H1 (cell line): Measurements from ENCODE around the gene TTC22. TPM values are rescaled to one million over a fixed set of nuclear protein-coding genes. Genes with fewer than 3 reads are reported as not detected.

ENCODE experiments used
- CTCF ChIA-PET: fragments of 300-600 bp; sonication (Branson Sonifier 250); formaldehyde crosslinking; loops from one replicate; lab custom pipeline; 2021; ENCODE audit not compliant: partially characterized antibody; lab: Charles Lee
- POLR2A ChIA-PET: fragments of 300-600 bp; sonication (Branson Sonifier 250); formaldehyde crosslinking; loops from one replicate; lab custom pipeline; 2021; ENCODE audit warnings: inconsistent platforms; ENCODE audit not compliant: partially characterized antibody; lab: Charles Lee
- DNase-seq, 2 experiments: peaks; one replicate each; pipeline versions ENCODE4 v3.0.0 to v3.0.0-alpha.2; 2010 to 2022; ENCODE audit warnings: low spot score in 2 of 2, low read depth in 1 of 2, mixed read lengths in 1 of 2
- FAIRE-seq: peaks from 2 replicates; lab custom pipeline; 2011; peaks lifted over from hg19 to GRCh38; lab: Jason Lieb, UNC
- H2AFZ ChIP-seq: 2 replicates; pipeline ENCODE4 v1.8.1; 2012; ENCODE audit warnings: low read length, inconsistent platforms
- H2AK5ac ChIP-seq: 2 replicates; pipeline ENCODE4 v1.6.1; 2013; ENCODE audit warnings: low read depth, low read length
- H2BK120ac ChIP-seq: replicated peaks from 2 replicates; pipeline ENCODE3; 2013; ENCODE audit warnings: low read depth, low read length, inconsistent platforms
- H2BK12ac ChIP-seq: 2 replicates; pipeline ENCODE4 v1.6.1; 2013; ENCODE audit warnings: low read depth, low read length
- H2BK15ac ChIP-seq: 2 replicates; pipeline ENCODE4 v1.6.1; 2013; ENCODE audit warnings: low read length
- H2BK20ac ChIP-seq: 2 replicates; pipeline ENCODE4 v1.6.1; 2013; ENCODE audit warnings: low read length
- H2BK5ac ChIP-seq: 2 replicates; pipeline ENCODE4 v1.6.1; 2013; ENCODE audit warnings: low read depth, low read length
- H3K14ac ChIP-seq: 2 replicates; pipeline ENCODE4 v1.6.1; 2013; ENCODE audit warnings: inconsistent platforms; ENCODE audit not compliant: insufficient read length
- H3K18ac ChIP-seq: 2 replicates; pipeline ENCODE4 v1.6.1; 2013; ENCODE audit warnings: low read length; ENCODE audit errors: extremely low read depth
- H3K23ac ChIP-seq: 2 replicates; pipeline ENCODE4 v1.6.1; 2013; ENCODE audit warnings: inconsistent platforms; ENCODE audit not compliant: insufficient read length
- H3K23me2 ChIP-seq: 2 replicates; pipeline ENCODE4 v1.6.1; 2013; ENCODE audit warnings: low read depth, low read length
- H3K27ac ChIP-seq: 2 replicates; pipeline ENCODE4 v1.6.1; 2011; ENCODE audit warnings: low read depth, low read length, inconsistent platforms
- H3K27me3 ChIP-seq, 4 experiments: replicated peaks in 1 of 4; 1 replicate in 1 of 4; 2 replicates in 3 of 4; pipeline versions ENCODE4 v1.6.1 to v1.8.1; 2011 to 2013; ENCODE audit warnings: low read length in 3 of 4, mild to moderate bottlenecking in 3 of 4, inconsistent platforms in 2 of 4, mixed read lengths in 2 of 4, moderate library complexity in 1 of 4; ENCODE audit not compliant: control insufficient read depth in 3 of 4, insufficient read depth in 3 of 4; ENCODE audit errors: extremely low read depth in 1 of 4
- H3K36me3 ChIP-seq, 4 experiments: 2 replicates each; pipeline versions ENCODE4 v1.6.1 to v1.8.1; 2011 to 2013; ENCODE audit warnings: mild to moderate bottlenecking in 4 of 4, low read length in 3 of 4, moderate library complexity in 2 of 4, control low read depth in 1 of 4, inconsistent platforms in 1 of 4; ENCODE audit not compliant: insufficient read depth in 4 of 4, control insufficient read depth in 2 of 4
- H3K4ac ChIP-seq: replicated peaks from 2 replicates; pipeline ENCODE3; 2013; ENCODE audit warnings: low read length, low read depth, mixed read lengths, inconsistent platforms; ENCODE audit not compliant: insufficient read length
- H3K4me1 ChIP-seq, 4 experiments: replicated peaks in 1 of 4; 1 replicate in 1 of 4; 2 replicates in 3 of 4; pipeline versions ENCODE4 v1.6.1 to v1.8.1; 2011 to 2013; ENCODE audit warnings: low read length in 3 of 4, inconsistent platforms in 2 of 4, mixed read lengths in 1 of 4; ENCODE audit not compliant: insufficient read depth in 4 of 4, control insufficient read depth in 3 of 4
- H3K4me2 ChIP-seq, 2 experiments: 2 replicates each; pipeline versions ENCODE4 v1.6.1 to v1.8.1; 2011 to 2013; ENCODE audit warnings: low read depth in 2 of 2, low read length in 2 of 2, control low read depth in 1 of 2, inconsistent platforms in 1 of 2, mild to moderate bottlenecking in 1 of 2; ENCODE audit not compliant: insufficient read depth in 1 of 2
- H3K4me3 ChIP-seq, 4 experiments: fragments of 200-600, 300-600 bp in 1 of 4; sonication (generic), shearing (Covaris generic), sonication (Bioruptor Twin) in 1 of 4; 2 replicates each; pipeline versions ENCODE4 v1.5.1 to v1.8.1; 2011 to 2016; ENCODE audit warnings: low read length in 4 of 4, low read depth in 3 of 4, control low read depth in 2 of 4, inconsistent platforms in 2 of 4, mild to moderate bottlenecking in 2 of 4, mixed read lengths in 1 of 4, moderate library complexity in 1 of 4; ENCODE audit not compliant: insufficient read depth in 2 of 4; ENCODE audit errors: extremely low read depth in 1 of 4
- H3K56ac ChIP-seq: replicated peaks from 2 replicates; pipeline ENCODE3; 2013; ENCODE audit warnings: low read depth, mild to moderate bottlenecking, mixed read lengths, low read length, inconsistent platforms; ENCODE audit not compliant: insufficient read length
- H3K79me1 ChIP-seq: 2 replicates; pipeline ENCODE4 v1.6.1; 2013; ENCODE audit warnings: low read depth, low read length, control low read depth
- H3K79me2 ChIP-seq, 2 experiments: 2 replicates each; pipeline versions ENCODE4 v1.6.1 to v1.8.1; 2012 to 2013; ENCODE audit warnings: low read length in 2 of 2, mild to moderate bottlenecking in 2 of 2, inconsistent platforms in 1 of 2; ENCODE audit not compliant: insufficient read depth in 2 of 2, control insufficient read depth in 1 of 2
- H3K9ac ChIP-seq, 4 experiments: replicated peaks in 1 of 4; 1 replicate in 1 of 4; 2 replicates in 3 of 4; pipeline versions ENCODE4 v1.6.1 to v1.8.1; 2011 to 2013; ENCODE audit warnings: low read depth in 3 of 4, low read length in 3 of 4, control low read depth in 2 of 4, mild to moderate bottlenecking in 2 of 4, moderate library complexity in 2 of 4, inconsistent platforms in 1 of 4; ENCODE audit errors: extremely low read depth in 1 of 4
- H3K9me3 ChIP-seq, 2 experiments: 2 replicates each; pipeline versions ENCODE4 v1.6.1 to v1.8.1; 2012 to 2013; ENCODE audit warnings: mild to moderate bottlenecking in 2 of 2, moderate library complexity in 2 of 2, control low read depth in 1 of 2, inconsistent platforms in 1 of 2, low read depth in 1 of 2, low read length in 1 of 2, mixed read lengths in 1 of 2; ENCODE audit not compliant: insufficient read depth in 2 of 2
- H4K20me1 ChIP-seq, 2 experiments: replicated peaks in 1 of 2; 2 replicates each; pipeline versions ENCODE3 to v1.8.1; 2011 to 2013; ENCODE audit warnings: inconsistent platforms in 2 of 2, low read length in 2 of 2, mild to moderate bottlenecking in 1 of 2; ENCODE audit not compliant: insufficient read depth in 2 of 2, control insufficient read depth in 1 of 2
- H4K5ac ChIP-seq: 2 replicates; pipeline ENCODE4 v1.6.1; 2013; ENCODE audit warnings: low read length, low read depth, mixed read lengths, inconsistent platforms; ENCODE audit not compliant: insufficient read length
- H4K8ac ChIP-seq: 2 replicates; pipeline ENCODE4 v1.8.0; 2013; ENCODE audit warnings: mild to moderate bottlenecking, moderate library complexity, low read length, inconsistent platforms; ENCODE audit not compliant: insufficient read depth; ENCODE audit errors: extremely low read depth
- H4K91ac ChIP-seq: replicated peaks from 2 replicates; pipeline ENCODE3; 2013; ENCODE audit warnings: low read length, mixed read lengths, inconsistent platforms; ENCODE audit not compliant: insufficient read length
- ATF3 ChIP-seq: IDR thresholded peaks from 2 replicates; pipeline ENCODE4 v1.6.1; 2011; ENCODE audit warnings: low read depth, mild to moderate bottlenecking, low read length; ENCODE audit not compliant: insufficient read depth
- CBX5 ChIP-seq: fragments of 300-800, 300-1000 bp; sonication (generic); IDR thresholded peaks from 2 replicates; pipeline ENCODE4 v1.7.1; 2016; ENCODE audit warnings: antibody characterized with exemption, low read length, low read depth
- E2F6 ChIP-seq: IDR thresholded peaks from 2 replicates; pipeline ENCODE4 v1.6.1; 2012; ENCODE audit warnings: inconsistent platforms
- MAFK ChIP-seq: IDR thresholded peaks from 2 replicates; pipeline ENCODE4 v1.6.1; 2012; ENCODE audit warnings: low read depth, mild to moderate bottlenecking, improper control_type of control experiment, low read length
- POLR2AphosphoS5 ChIP-seq: IDR thresholded peaks from 2 replicates; pipeline ENCODE4 v1.6.1; 2011; ENCODE audit warnings: low read depth, low read length
- RXRA ChIP-seq: IDR thresholded peaks from 2 replicates; pipeline ENCODE4 v1.6.1; 2011; ENCODE audit warnings: low read depth, mild to moderate bottlenecking, low read length, moderate library complexity; ENCODE audit not compliant: insufficient read depth
- SIRT6 ChIP-seq: IDR thresholded peaks from one replicate; pipeline ENCODE4 v1.7.1; 2012; ENCODE audit warnings: low read length, inconsistent platforms
- WGBS, 2 experiments: shearing (Covaris generic) in 1 of 2; methylation state at CpG; one replicate each; pipeline versions ENCODE4 v1.1.6 to v1.1.7; 2013 to 2015; ENCODE audit warnings: low lambda C conversion rate in 2 of 2, mixed read lengths in 2 of 2, inconsistent platforms in 1 of 2, low coverage in 1 of 2, missing lambda C conversion rate in 1 of 2; ENCODE audit not compliant: insufficient replicate concordance in 2 of 2, insufficient coverage in 1 of 2, insufficient read length in 1 of 2; ENCODE audit errors: extremely low coverage in 1 of 2, missing lambda C conversion rate in 1 of 2; 5-methylcytosine and 5-hydroxymethylcytosine counted together
- polyA plus RNA-seq, 7 experiments: library from polyadenylated mRNA; depleted of rRNA in 3 of 7; stranded (reverse) in 5 of 7; unstranded in 2 of 7; fragments of >200 nt in 5 of 7; fragments of 200-250 nt in 2 of 7; gene quantifications; 1 replicate in 5 of 7; 2 replicates in 1 of 7; 4 replicates in 1 of 7; pipeline versions ENCODE4 v1.2.1 to v1.2.3, GENCODE V29; 2011 to 2013; ENCODE audit warnings: missing spikeins in 2 of 7, mixed read lengths in 2 of 7
- total RNA-seq: library from RNA; stranded (reverse); fragmentation: NEBNext Ultra II Directional; extraction: Animal tissue kit (Norgen Biotek cat#: 25700); gene quantifications from 2 replicates; pipeline ENCODE4 v1.2.1, GENCODE V29; 2021

Gene TTC22
- total and polyA plus RNA-seq, 2 of the 8 experiments (the other 6 are each of a cell fraction or from before 2014, with no cell fraction given) = 1.00 to 1.6 TPM

GRCh38 chr1:54834007-54834541 lies 33.0 kb upstream of the TTC22 start:
- H3K27me3 ChIP-seq = no peaks in the 10 kb centered on the region; a peak in 1 of 7 replicates
- H3K79me2 ChIP-seq = no peaks in the 10 kb centered on the region
- no peak overlapping the region for H3K4ac ChIP-seq
- FAIRE-seq = no peak
- no peaks in the 10 kb centered on the region for H3K36me3 ChIP-seq
- WGBS, 2 experiments = 96% methylated on average over 1 of the region's 1 CpG; no CpG with 5 or more reads in 1 of the 2 experiments
- no peak overlapping the region for H2BK15ac ChIP-seq
- CTCF ChIA-PET = interaction anchor here (1.0 to 2.1 kb wide), 2 partner anchors 12 to 15 kb away, joined by 3 to 8 read pairs; no protein-coding TSS in a partner anchor
- H3K23me2 ChIP-seq = no peaks in the 10 kb centered on the region
- DNase-seq = no peak
- TF ChIP-seq ATF3 = no peak
- TF ChIP-seq E2F6 = no peak
- TF ChIP-seq POLR2AphosphoS5 = no peak
- no peak for TF ChIP-seq SIRT6
- TF ChIP-seq MAFK = no peak
- TF ChIP-seq CBX5 = no peak
- TF ChIP-seq RXRA = no peak
- TF ChIP-seq, all 59 proteins: peak for 0
- no peak overlapping the region for H3K56ac ChIP-seq
- no peak overlapping the region for H2BK5ac ChIP-seq
- no peaks in the 10 kb centered on the region for H3K9me3 ChIP-seq
- no peak overlapping the region for H2AFZ ChIP-seq
- H3K23ac ChIP-seq = no peak overlapping the region
- H3K27ac ChIP-seq = no peak overlapping the region
- no peak overlapping the region for H2BK20ac ChIP-seq
- no peaks in the 10 kb centered on the region for H4K20me1 ChIP-seq
- H3K4me3 ChIP-seq = no peak overlapping the region
- H3K79me1 ChIP-seq = no peaks in the 10 kb centered on the region
- no peak overlapping the region for H3K9ac ChIP-seq
- H4K5ac ChIP-seq = no peak overlapping the region
- no peaks in the 10 kb centered on the region for H3K4me1 ChIP-seq
- H2BK120ac ChIP-seq = no peak overlapping the region
- no peak overlapping the region for H2BK12ac ChIP-seq
- POLR2A ChIA-PET = no interaction called here
- H4K8ac ChIP-seq = no peak overlapping the region
- H3K14ac ChIP-seq = no peak overlapping the region
- H3K18ac ChIP-seq = no peak overlapping the region
- H2AK5ac ChIP-seq = no peak overlapping the region
- H4K91ac ChIP-seq = no peak overlapping the region
- no peak overlapping the region for H3K4me2 ChIP-seq
